ENCODE results near the gene CXCL10.
"Not testable (repeated sequence)": the region's sequence is repeated elsewhere in the genome, so short reads cannot be mapped to it uniquely, and the experiment has no call there.

Gene CXCL10

GRCh38 chr4:76023389-76023788 is at the start of gene CXCL10:
CXCL10 (minus strand) TSS chr4:76023497; CDS start chr4:76023431, 66 bp downstream.
- FAIRE-seq: no peak
- DNase-seq (ENCODE audit: insufficient read length, low spot score): no peak

GRCh38 chr4:76072760-76073159 is 49.5 kb upstream of the CXCL10 start:
- DNase-seq (ENCODE audit: insufficient read length, low spot score) (no peak), FAIRE-seq (no peak)

GRCh38 chr4:76067652-76068286 is 44.5 kb upstream of the CXCL10 start:
- FAIRE-seq (no peak), DNase-seq (ENCODE audit: insufficient read length, low spot score) (peak; percentile 44)

- no peak for DNase-seq (ENCODE audit: insufficient read length, low spot score)
Measured at GRCh38 chr4:76066546-76066945, 43.2 kb upstream of the CXCL10 start.

GRCh38 chr4:76061982-76062381 is 38.7 kb upstream of the CXCL10 start:
- no peak for DNase-seq (ENCODE audit: insufficient read length, low spot score)
- FAIRE-seq: no peak

More at GRCh38 chr4:76066546-76066945, 43.2 kb upstream of the CXCL10 start:
- no peak for FAIRE-seq

- FAIRE-seq (no peak), DNase-seq (ENCODE audit: insufficient read length, low spot score) (no peak)
Measured at GRCh38 chr4:76061421-76061820, 38.1 kb upstream of the CXCL10 start.

- DNase-seq (ENCODE audit: insufficient read length, low spot score) (no peak), FAIRE-seq (no peak)
Measured at GRCh38 chr4:76060506-76060905, 37.2 kb upstream of the CXCL10 start.

GRCh38 chr4:76059750-76060149 is 36.5 kb upstream of the CXCL10 start:
- FAIRE-seq: no peak
- no peak for DNase-seq (ENCODE audit: insufficient read length, low spot score)

GRCh38 chr4:76058888-76059426 is 35.7 kb upstream of the CXCL10 start:
- no peak for DNase-seq (ENCODE audit: insufficient read length, low spot score)
- no peak for FAIRE-seq

GRCh38 chr4:76058302-76058701 is 35.0 kb upstream of the CXCL10 start:
- no peak for FAIRE-seq
- no peak for DNase-seq (ENCODE audit: insufficient read length, low spot score)

GRCh38 chr4:76055421-76055820 is 32.1 kb upstream of the CXCL10 start:
- FAIRE-seq (no peak), DNase-seq (ENCODE audit: insufficient read length, low spot score) (no peak)

GRCh38 chr4:76055016-76055415 is 31.7 kb upstream of the CXCL10 start:
- no peak for DNase-seq (ENCODE audit: insufficient read length, low spot score)
- no peak for FAIRE-seq

- DNase-seq (ENCODE audit: insufficient read length, low spot score): no peak
- FAIRE-seq: no peak
Measured at GRCh38 chr4:76053730-76054129, 30.4 kb upstream of the CXCL10 start.

- DNase-seq (ENCODE audit: insufficient read length, low spot score); FAIRE-seq: not testable (repeated sequence)
Measured at GRCh38 chr4:76050560-76051050, 27.3 kb upstream of the CXCL10 start.

- not testable (repeated sequence) for FAIRE-seq; DNase-seq (ENCODE audit: insufficient read length, low spot score)
Measured at GRCh38 chr4:76049860-76050416, 26.6 kb upstream of the CXCL10 start.

- not testable (repeated sequence) for FAIRE-seq; DNase-seq (ENCODE audit: insufficient read length, low spot score)
Measured at GRCh38 chr4:76044686-76045085, 21.4 kb upstream of the CXCL10 start.

- FAIRE-seq; DNase-seq (ENCODE audit: insufficient read length, low spot score): not testable (repeated sequence)
Measured at GRCh38 chr4:76043306-76043705, 20.0 kb upstream of the CXCL10 start.

- DNase-seq (ENCODE audit: insufficient read length, low spot score); FAIRE-seq: not testable (repeated sequence)
Measured at GRCh38 chr4:76042241-76042998, 19.1 kb upstream of the CXCL10 start.

GRCh38 chr4:76036855-76037254 is 13.6 kb upstream of the CXCL10 start:
- FAIRE-seq: no peak
- DNase-seq (ENCODE audit: insufficient read length, low spot score): no peak

GRCh38 chr4:76035799-76036380 is 12.6 kb upstream of the CXCL10 start, which contains the start of gene CXCL11:
CXCL11 (minus strand) TSS chr4:76036070; CDS start chr4:76035987, 83 bp downstream.
- FAIRE-seq: no peak
- DNase-seq (ENCODE audit: insufficient read length, low spot score): no peak

- DNase-seq (ENCODE audit: insufficient read length, low spot score) (no peak), FAIRE-seq (no peak)
Measured at GRCh38 chr4:76035141-76035540, 11.8 kb upstream of the CXCL10 start.

Measured in HTR-8/SVneo (cell line).